ENCODE measurements around the gene SLC25A13. TPM values are rescaled to one million over a fixed set of nuclear protein-coding genes. Genes with fewer than 3 reads are reported as not detected.

Gene SLC25A13
- total and polyA plus RNA-seq, 2 of the 8 experiments (the other 6 are each of a cell fraction or from before 2014, with no cell fraction given) = 30.8 to 85.4 TPM

- TF ChIP-seq SP4 (IDR thresholded peaks at IDR 0.05; ENCODE audit: low read length) = no peak
- TF ChIP-seq USF2 (IDR thresholded peaks at IDR 0.05; ENCODE audit: low read length) = no peak
- TF ChIP-seq E2F6 (IDR thresholded peaks at IDR 0.05) = no peak
- no peak for TF ChIP-seq CBX5 (IDR thresholded peaks at IDR 0.05; ENCODE audit: low read depth, low read length)
- no peak for TF ChIP-seq CHD2 (IDR thresholded peaks at IDR 0.05; ENCODE audit: low read length)
Measured at GRCh38 chr7:96120445-96121225, 201.3 kb downstream of the SLC25A13 start (continued).

All from H1 (cell line).